Measurements from ENCODE around the gene ZNF446. TPM values are rescaled to one million over a fixed set of nuclear protein-coding genes. Genes with fewer than 3 reads are reported as not detected.

The ZNF446 gene
- total and polyA plus RNA-seq, 4 donors, result 8.3 to 12.9 (median 11.0) TPM

DNA sequence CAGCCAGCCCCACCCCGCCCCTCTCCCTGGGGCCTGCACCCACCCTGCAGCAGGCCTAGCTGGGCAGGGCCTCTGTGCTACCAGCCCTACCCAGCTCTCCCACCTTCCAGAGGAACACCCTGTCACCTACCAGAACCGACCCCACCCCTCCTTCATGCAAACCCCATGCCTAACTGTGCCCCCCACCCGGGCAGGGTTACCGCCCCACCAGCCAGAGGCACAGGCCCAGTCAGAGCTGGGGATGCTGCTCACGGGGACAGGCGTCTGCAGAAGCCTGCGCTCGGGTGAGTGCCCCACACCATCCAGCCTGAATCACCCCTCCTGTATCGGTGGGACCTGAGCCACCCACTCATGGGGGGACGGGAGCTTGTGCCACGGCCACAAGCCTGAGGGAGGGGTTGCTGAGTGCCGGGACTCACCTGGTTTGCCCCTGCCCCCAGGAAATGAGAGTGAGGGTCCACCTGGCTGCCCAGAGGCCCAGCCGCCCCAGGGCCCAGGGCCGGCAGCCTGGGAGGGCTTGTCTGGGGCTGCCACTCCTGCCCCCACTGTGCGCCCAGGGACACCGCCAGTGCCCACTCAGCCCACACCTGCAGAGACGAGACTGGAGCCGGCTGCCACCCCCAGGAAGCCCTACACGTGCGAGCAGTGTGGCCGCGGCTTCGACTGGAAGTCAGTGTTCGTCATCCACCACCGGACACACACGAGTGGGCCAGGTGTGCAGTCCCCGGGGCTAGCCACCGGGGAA is 3.8 kb downstream of the ZNF446 start:
- ATAC-seq (ENCODE audit: insufficient read depth, low FRiP score) (no peak), DNase-seq (no peak)
- Histone ChIP-seq H3K27ac (ENCODE audit: low read depth in 1 of 2, low read length in 1 of 2) (no peak overlapping the region), H3K9me3 (ENCODE audit: control insufficient read depth in 4 of 4, insufficient read depth in 3 of 4, low read length in 3 of 4) (no peaks in the 10 kb centered on the region), H3K36me3 (ENCODE audit: control insufficient read depth in 4 of 4, insufficient read depth in 4 of 4, low read length in 4 of 4) (peaks cover 0 to 21% (median 4%) of the 10 kb centered on the region in 4 donors), H3K4me3 (no peak overlapping the region), H3K9ac (ENCODE audit: insufficient read depth in 1 of 2, low read length in 2 of 2) (no peak overlapping the region), H3K27me3 (ENCODE audit: control insufficient read depth in 3 of 3, insufficient read depth in 3 of 3, low read length in 2 of 3) (no peaks in the 10 kb centered on the region), H3K4me1 (ENCODE audit: control insufficient read depth in 5 of 5, insufficient read depth in 5 of 5, low read length in 5 of 5) (peaks cover 0 to 15% (median 5%) of the 10 kb centered on the region in 5 donors)
- TF ChIP-seq, protein P1, sequence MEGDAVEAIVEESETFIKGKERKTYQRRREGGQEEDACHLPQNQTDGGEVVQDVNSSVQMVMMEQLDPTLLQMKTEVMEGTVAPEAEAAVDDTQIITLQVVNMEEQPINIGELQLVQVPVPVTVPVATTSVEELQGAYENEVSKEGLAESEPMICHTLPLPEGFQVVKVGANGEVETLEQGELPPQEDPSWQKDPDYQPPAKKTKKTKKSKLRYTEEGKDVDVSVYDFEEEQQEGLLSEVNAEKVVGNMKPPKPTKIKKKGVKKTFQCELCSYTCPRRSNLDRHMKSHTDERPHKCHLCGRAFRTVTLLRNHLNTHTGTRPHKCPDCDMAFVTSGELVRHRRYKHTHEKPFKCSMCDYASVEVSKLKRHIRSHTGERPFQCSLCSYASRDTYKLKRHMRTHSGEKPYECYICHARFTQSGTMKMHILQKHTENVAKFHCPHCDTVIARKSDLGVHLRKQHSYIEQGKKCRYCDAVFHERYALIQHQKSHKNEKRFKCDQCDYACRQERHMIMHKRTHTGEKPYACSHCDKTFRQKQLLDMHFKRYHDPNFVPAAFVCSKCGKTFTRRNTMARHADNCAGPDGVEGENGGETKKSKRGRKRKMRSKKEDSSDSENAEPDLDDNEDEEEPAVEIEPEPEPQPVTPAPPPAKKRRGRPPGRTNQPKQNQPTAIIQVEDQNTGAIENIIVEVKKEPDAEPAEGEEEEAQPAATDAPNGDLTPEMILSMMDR (IDR thresholded peaks at IDR 0.05; ENCODE audit: control extremely low read depth, extremely low read depth), result no peak
- WGBS, 2 donors, result 93% methylated on average over 28 of the region's 28 CpGs

DNA sequence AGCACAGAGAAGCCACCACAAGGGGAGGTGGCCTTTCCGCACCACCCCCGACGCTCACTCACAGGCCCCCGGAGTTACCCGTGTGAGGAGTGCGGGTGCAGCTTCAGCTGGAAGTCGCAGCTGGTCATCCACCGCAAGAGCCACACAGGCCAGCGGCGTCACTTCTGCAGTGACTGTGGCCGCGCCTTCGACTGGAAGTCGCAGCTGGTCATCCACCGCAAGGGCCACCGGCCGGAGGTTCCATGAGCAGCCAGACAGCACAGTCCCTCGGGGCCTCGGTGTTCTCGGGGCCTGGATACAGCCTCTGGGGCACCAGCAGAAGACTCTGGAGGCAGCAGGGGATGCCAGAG is 4.3 kb downstream of the ZNF446 start:
- Histone ChIP-seq H3K9ac (ENCODE audit: insufficient read depth in 1 of 2, low read length in 2 of 2) (no peak overlapping the region), H3K4me3 (no peak overlapping the region), H3K9me3 (ENCODE audit: control insufficient read depth in 4 of 4, insufficient read depth in 3 of 4, low read length in 3 of 4) (no peaks in the 10 kb centered on the region), H3K27ac (ENCODE audit: low read depth in 1 of 2, low read length in 1 of 2) (no peak overlapping the region), H3K4me1 (ENCODE audit: control insufficient read depth in 5 of 5, insufficient read depth in 5 of 5, low read length in 5 of 5) (peaks cover 0 to 10% (median 5%) of the 10 kb centered on the region in 5 donors), H3K27me3 (ENCODE audit: control insufficient read depth in 3 of 3, insufficient read depth in 3 of 3, low read length in 2 of 3) (no peaks in the 10 kb centered on the region), H3K36me3 (ENCODE audit: control insufficient read depth in 4 of 4, insufficient read depth in 4 of 4, low read length in 4 of 4) (peaks cover 0 to 21% (median 4%) of the 10 kb centered on the region in 4 donors)
- no peak for ATAC-seq (ENCODE audit: insufficient read depth, low FRiP score)
- DNase-seq, result no peak
- 93 to 95% methylated on average over 20 of the region's 20 CpGs for WGBS, 2 donors
- TF ChIP-seq, protein P1 (IDR thresholded peaks at IDR 0.05; ENCODE audit: control extremely low read depth, extremely low read depth), result no peak

DNA sequence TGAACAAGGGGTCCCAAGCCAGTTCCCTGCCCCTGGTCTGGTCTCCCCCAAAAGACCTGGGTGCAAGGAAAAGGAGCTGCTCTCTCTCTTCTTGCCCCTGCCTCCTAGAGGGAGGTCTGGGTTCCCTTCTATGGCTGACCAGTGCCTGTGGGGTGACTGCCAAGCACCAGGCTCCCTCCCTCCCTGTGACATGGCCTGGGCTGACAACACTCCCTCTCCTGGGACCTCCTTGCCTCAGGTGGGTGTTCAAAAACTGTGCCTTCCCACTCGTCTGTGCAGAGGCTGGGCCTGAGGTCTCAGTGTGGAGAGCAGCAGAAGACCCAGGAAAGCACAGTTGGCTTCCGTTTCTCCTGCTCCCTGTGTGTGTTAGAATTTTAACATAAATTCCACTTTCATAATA is 4.7 kb downstream of the ZNF446 start:
- Histone ChIP-seq H3K4me1 (ENCODE audit: control insufficient read depth in 5 of 5, insufficient read depth in 5 of 5, low read length in 5 of 5) (peaks cover 0 to 9% (median 5%) of the 10 kb centered on the region in 5 donors), H3K27me3 (ENCODE audit: control insufficient read depth in 3 of 3, insufficient read depth in 3 of 3, low read length in 2 of 3) (no peaks in the 10 kb centered on the region), H3K27ac (ENCODE audit: low read depth in 1 of 2, low read length in 1 of 2) (no peak overlapping the region), H3K36me3 (ENCODE audit: control insufficient read depth in 4 of 4, insufficient read depth in 4 of 4, low read length in 4 of 4) (peaks cover 0 to 21% (median 4%) of the 10 kb centered on the region in 4 donors), H3K9ac (ENCODE audit: insufficient read depth in 1 of 2, low read length in 2 of 2) (no peak overlapping the region), H3K9me3 (ENCODE audit: control insufficient read depth in 4 of 4, insufficient read depth in 3 of 4, low read length in 3 of 4) (no peaks in the 10 kb centered on the region), H3K4me3 (no peak overlapping the region)
- no peak for ATAC-seq (ENCODE audit: insufficient read depth, low FRiP score)
- TF ChIP-seq, protein P1 (IDR thresholded peaks at IDR 0.05; ENCODE audit: control extremely low read depth, extremely low read depth), result no peak
- DNase-seq, result no peak
- 79 to 91% methylated on average over 2 of the region's 2 CpGs for WGBS, 2 donors
